GM12892 (cell line): ENCODE data around the gene SYNE2.
A peak's percentile ranks its signal among the peaks of the same experiment; 100 is the strongest.

ENCODE experiments used
- DNase-seq: peaks from one replicate; pipeline ENCODE4 v3.0.0; 2011; ENCODE audit not compliant: insufficient read length
- FAIRE-seq: peaks from 2 replicates; lab custom pipeline; 2011; peaks lifted over from hg19 to GRCh38; lab: Jason Lieb, UNC
- POLR2A ChIP-seq: IDR thresholded peaks from 2 replicates; pipeline ENCODE4 v1.6.1; 2011; ENCODE audit warnings: low read depth, low read length, control low read depth
- POLR2AphosphoS5 ChIP-seq: IDR thresholded peaks from 2 replicates; pipeline ENCODE4 v1.6.1; 2011; ENCODE audit warnings: low read depth, low read length, control low read depth
- TAF1 ChIP-seq: IDR thresholded peaks from 2 replicates; pipeline ENCODE4 v1.6.1; 2011; ENCODE audit warnings: low read depth, mild to moderate bottlenecking, control low read depth, low read length, borderline replicate concordance

SYNE2 gene

DNA sequence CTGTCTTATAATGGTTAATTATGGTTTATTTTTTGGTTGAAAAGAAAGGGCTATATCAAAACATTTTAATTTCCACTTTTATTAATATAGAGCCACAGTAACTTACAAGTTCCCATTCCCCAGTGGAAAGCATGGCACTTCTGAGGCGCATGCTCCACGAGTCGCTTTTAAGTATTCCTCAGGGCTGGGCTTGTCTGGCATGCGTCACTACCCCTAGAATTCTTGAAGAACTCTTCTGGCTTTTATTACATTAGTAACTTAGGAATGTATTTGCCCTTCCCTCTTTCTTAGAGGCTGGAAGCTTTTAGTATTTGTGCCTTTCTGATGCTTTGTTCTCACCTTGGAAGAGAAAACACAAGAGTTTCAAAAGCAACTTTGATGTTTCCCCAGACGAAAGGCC is 360.3 kb downstream of the SYNE2 start:
- TF ChIP-seq POLR2AphosphoS5 (no peak), POLR2A (no peak)
- FAIRE-seq (no peak), DNase-seq (no peak)

DNA sequence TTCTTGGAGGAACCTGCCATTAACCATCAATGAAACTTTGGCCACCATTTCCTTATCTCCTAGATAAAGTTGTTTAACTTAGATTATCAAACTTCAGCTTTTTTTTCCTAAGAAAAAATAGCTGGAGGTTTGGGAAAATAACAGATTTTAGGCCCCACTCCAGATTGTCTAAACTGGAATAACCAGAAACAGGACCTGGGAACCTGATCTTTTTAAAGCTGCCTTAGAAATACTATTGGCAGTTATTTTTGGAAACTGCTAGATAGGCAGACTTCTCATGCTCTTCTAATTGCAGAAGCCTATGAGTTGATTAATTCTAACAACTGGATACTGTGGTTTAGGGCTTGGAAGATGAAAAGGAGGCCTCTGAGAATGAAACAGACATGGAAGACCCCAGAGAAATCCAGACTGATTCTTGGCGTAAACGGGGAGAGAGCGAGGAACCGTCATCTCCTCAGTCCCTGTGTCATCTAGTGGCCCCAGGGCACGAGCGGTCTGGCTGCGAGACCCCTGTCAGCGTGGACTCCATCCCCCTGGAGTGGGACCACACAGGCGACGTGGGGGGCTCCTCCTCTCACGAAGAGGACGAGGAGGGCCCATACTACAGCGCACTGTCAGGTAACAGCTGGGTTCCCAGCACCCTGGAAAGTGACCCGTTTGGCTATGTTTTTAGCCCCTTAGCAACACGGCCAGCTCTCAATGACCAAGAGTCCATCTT is 361.2 kb downstream of the SYNE2 start:
- DNase-seq, result no peak
- FAIRE-seq, result no peak
- TF ChIP-seq TAF1 (no peak), POLR2A (no peak), POLR2AphosphoS5 (no peak)

- FAIRE-seq (no peak), DNase-seq (no peak)
- TF ChIP-seq TAF1, result no peak
- TF ChIP-seq POLR2A, result no peak
- no peak for TF ChIP-seq POLR2AphosphoS5
Measured at GRCh38 chr14:64215274-64215673, 362.5 kb downstream of the SYNE2 start.

- no peak for DNase-seq
- FAIRE-seq, result no peak
Measured at GRCh38 chr14:64215978-64216377, 363.2 kb downstream of the SYNE2 start.

GRCh38 chr14:64217308-64217707 is 364.5 kb downstream of the SYNE2 start:
- TF ChIP-seq POLR2A (no peak), TAF1 (no peak), POLR2AphosphoS5 (no peak)
- peak; percentile 86 for FAIRE-seq
- no peak for DNase-seq

More at GRCh38 chr14:64215978-64216377, 363.2 kb downstream of the SYNE2 start:
- no peak for TF ChIP-seq POLR2AphosphoS5
- no peak for TF ChIP-seq POLR2A
- no peak for TF ChIP-seq TAF1

DNA sequence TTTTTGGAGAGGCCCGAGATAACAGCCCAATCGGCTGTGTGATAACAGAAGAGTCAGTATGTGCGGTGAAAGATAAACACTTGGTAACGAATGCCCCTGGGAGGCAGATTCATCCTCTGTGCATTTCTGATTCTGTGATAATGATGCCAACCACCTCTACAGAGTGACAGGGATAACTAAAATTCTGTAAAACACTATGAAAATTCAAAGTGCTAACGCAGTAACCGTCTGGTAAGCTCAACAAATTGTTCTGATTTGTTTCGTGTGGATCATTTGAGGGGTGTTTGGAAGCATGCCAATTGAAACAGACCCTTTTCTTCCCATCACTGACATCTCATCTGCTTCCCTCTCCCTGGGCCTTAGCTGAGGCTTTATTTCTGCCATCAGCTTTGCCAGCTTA is 365.0 kb downstream of the SYNE2 start:
- DNase-seq, result no peak
- TF ChIP-seq POLR2A, result no peak
- TF ChIP-seq TAF1, result no peak
- TF ChIP-seq POLR2AphosphoS5, result no peak
- no peak for FAIRE-seq

- FAIRE-seq (peak; percentile 83), DNase-seq (no peak)
- TF ChIP-seq TAF1 (no peak), POLR2A (no peak), POLR2AphosphoS5 (no peak)
Measured at GRCh38 chr14:64218344-64219240, 365.8 kb downstream of the SYNE2 start.

GRCh38 chr14:64220056-64220455 is 367.3 kb downstream of the SYNE2 start:
- DNase-seq, result no peak
- no peak for FAIRE-seq
- no peak for TF ChIP-seq POLR2A
- TF ChIP-seq TAF1, result no peak
- no peak for TF ChIP-seq POLR2AphosphoS5

DNA sequence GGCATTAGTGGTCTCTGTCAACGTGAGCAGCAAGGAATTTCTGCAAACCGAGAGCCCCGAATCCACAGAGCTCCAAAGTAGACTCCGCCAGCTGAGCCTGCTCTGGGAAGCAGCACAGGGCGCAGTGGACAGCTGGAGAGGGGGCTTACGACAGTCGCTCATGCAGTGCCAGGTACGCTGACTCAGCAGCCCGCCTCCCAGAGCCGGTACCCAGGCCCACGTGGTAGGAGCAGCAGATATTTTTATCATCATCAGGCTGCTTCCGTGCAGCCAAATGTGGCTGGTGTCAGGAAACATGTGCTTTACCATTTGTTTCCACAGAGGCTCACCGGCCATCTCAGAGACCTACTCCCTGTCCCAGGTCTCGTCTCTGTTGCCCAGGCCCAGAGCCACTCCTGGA is 367.7 kb downstream of the SYNE2 start:
- no peak for TF ChIP-seq TAF1
- no peak for TF ChIP-seq POLR2AphosphoS5
- TF ChIP-seq POLR2A, result no peak
- DNase-seq (no peak), FAIRE-seq (peak; percentile 46)

DNA sequence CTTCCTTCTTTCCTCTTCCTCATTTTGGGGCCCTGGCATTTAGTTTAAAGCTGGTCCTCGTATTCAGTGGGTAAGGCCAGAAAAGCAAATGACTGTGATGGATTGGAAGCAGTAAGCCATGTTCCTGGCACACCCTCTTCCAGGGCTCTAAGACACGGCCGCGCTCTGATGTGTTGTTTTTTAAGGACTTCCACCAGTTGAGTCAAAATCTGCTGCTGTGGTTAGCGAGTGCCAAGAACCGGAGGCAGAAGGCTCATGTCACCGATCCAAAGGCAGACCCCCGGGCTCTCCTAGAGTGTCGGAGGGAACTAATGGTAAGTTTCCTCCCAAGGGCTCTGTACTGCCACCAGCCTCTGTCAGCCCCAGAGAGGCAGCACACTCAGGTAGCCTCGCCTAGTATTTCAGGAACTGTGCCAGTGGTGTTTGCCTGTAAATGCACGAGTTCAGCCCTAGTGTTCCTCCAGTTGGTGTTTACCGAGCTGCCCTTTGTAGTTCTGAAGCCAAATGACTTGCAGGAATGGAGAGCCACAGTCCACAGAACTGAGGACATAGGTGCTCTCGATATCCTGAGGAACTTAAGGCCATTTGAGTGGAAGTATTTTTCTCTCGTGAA is 368.7 kb downstream of the SYNE2 start:
- DNase-seq (no peak), FAIRE-seq (peak; percentile 36)
- TF ChIP-seq POLR2A, result no peak
- no peak for TF ChIP-seq POLR2AphosphoS5
- TF ChIP-seq TAF1, result no peak

- FAIRE-seq (no peak), DNase-seq (no peak)
- no peak for TF ChIP-seq TAF1
- TF ChIP-seq POLR2A, result no peak
- no peak for TF ChIP-seq POLR2AphosphoS5
Measured at GRCh38 chr14:64225151-64225757, 372.4 kb downstream of the SYNE2 start.
